Esophagus muscularis mucosa (tissue), 4 donors: ENCODE data around the gene DOK3.

ENCODE experiments used
- EP300 ChIP-seq: sonication (generic); formaldehyde crosslinking; IDR thresholded peaks from one replicate; pipeline ENCODE4 v1.6.1; 2017; ENCODE audit warnings: antibody characterized with exemption
- POLR2A ChIP-seq: fragments of 450-650 bp; IDR thresholded peaks from one replicate; pipeline ENCODE4 v1.6.1; 2017; ENCODE audit warnings: antibody characterized with exemption, moderate library complexity, mild to moderate bottlenecking, low read depth
- POLR2AphosphoS5 ChIP-seq, 2 donors: sonication (generic); formaldehyde crosslinking; IDR thresholded peaks; one replicate each; pipeline ENCODE4 v1.6.1; 2017; ENCODE audit warnings: antibody characterized with exemption in 2 of 2
- TF ChIP-seq, protein P1 (sequence below), 3 experiments: fragments of 200-600 bp in 2 of 3; fragments of 450-650 bp in 1 of 3; sonication (generic) in 2 of 3; IDR thresholded peaks; one replicate each; pipeline ENCODE4 v1.5.1; 2017 to 2019; ENCODE audit warnings: antibody characterized with exemption in 3 of 3, mild to moderate bottlenecking in 2 of 3, moderate library complexity in 1 of 3

DNA sequence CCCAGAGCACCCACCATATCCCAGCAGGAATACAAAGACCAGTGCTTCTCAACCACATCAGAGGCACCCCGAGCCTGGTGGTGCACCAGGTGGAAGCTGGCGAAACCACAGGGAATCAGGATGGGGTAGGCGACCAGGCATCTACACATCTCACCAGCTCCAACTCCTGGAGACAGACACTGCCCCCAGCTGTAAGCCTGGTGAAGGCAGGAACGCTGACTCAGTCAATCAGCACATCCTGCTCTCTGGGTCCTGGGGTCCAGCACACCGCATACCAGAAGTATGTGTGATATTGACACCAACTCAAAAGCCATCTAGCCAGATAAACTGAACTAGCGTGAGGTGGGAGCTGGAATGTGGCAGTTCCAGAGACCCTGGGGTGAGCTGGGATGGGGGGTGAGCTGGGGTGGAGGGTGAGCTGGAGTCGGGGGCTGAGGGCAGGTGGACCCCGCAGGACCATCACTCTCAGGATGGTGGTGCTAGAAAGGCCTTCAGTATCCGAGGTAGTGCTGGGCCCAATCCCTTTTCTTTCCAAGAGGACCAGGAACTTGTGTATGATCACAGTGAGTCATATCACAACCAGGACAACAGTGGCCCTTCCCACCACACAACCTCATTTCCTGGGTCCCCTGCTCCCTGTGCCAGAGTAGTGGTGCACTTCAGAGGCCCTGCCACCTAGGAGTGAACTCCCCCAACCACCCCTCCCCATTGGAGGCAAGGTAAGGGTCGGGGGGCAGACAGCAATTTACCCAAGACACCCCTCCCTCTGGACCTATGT, 38.7 kb downstream of the DOK3 start:
- TF ChIP-seq, protein P1, sequence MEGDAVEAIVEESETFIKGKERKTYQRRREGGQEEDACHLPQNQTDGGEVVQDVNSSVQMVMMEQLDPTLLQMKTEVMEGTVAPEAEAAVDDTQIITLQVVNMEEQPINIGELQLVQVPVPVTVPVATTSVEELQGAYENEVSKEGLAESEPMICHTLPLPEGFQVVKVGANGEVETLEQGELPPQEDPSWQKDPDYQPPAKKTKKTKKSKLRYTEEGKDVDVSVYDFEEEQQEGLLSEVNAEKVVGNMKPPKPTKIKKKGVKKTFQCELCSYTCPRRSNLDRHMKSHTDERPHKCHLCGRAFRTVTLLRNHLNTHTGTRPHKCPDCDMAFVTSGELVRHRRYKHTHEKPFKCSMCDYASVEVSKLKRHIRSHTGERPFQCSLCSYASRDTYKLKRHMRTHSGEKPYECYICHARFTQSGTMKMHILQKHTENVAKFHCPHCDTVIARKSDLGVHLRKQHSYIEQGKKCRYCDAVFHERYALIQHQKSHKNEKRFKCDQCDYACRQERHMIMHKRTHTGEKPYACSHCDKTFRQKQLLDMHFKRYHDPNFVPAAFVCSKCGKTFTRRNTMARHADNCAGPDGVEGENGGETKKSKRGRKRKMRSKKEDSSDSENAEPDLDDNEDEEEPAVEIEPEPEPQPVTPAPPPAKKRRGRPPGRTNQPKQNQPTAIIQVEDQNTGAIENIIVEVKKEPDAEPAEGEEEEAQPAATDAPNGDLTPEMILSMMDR (IDR thresholded peaks at IDR 0.05), result no peak
- TF ChIP-seq POLR2A (no peak), POLR2AphosphoS5 (IDR thresholded peaks at IDR 0.05) (no peak), EP300 (no peak)
